MCF 10A (cell line): Measurements from ENCODE around the gene MS4A15. TPM values are rescaled to one million over a fixed set of nuclear protein-coding genes. Genes with fewer than 3 reads are reported as not detected.

ENCODE experiments used
- BruUV-seq: library from RNA; stranded (reverse); fragments of 400-500 nt; replicated peaks from 2 replicates; lab custom pipeline; 2021; lab: Mats Ljungman, UMichigan
- CTCF ChIA-PET: fragments of 300-600 bp; sonication (Branson Sonifier 250); formaldehyde crosslinking; extraction: SDS; loops from one replicate; lab custom pipeline; 2021; ENCODE audit warnings: antibody characterized with exemption, inconsistent platforms; lab: Yijun Ruan, JAX
- POLR2A ChIA-PET: fragments of 300-600, 350-650 bp; sonication (Branson Sonifier 250); formaldehyde crosslinking; extraction: SDS; loops from one replicate; lab custom pipeline; 2020; ENCODE audit warnings: antibody characterized with exemption, inconsistent platforms; lab: Yijun Ruan, JAX
- DNase-seq: peaks from one replicate; pipeline ENCODE4 v3.0.0-alpha.2; 2018; ENCODE audit not compliant: unreplicated experiment
- H3K27ac Mint-ChIP-seq: one replicate; pipeline ENCODE4 v1.8.0; 2022; ENCODE audit warnings: mild to moderate bottlenecking, low read depth, mixed read lengths; ENCODE audit not compliant: unreplicated experiment
- H3K27me3 Mint-ChIP-seq: one replicate; pipeline ENCODE4 v1.8.0; 2022; ENCODE audit warnings: mixed read lengths; ENCODE audit not compliant: insufficient read depth, unreplicated experiment
- H3K36me3 Mint-ChIP-seq: one replicate; pipeline ENCODE4 v1.8.0; 2022; ENCODE audit warnings: mild to moderate bottlenecking, moderate library complexity, mixed read lengths; ENCODE audit not compliant: insufficient read depth, unreplicated experiment
- H3K4me1 Mint-ChIP-seq: one replicate; pipeline ENCODE4 v1.8.0; 2022; ENCODE audit warnings: mixed read lengths; ENCODE audit not compliant: insufficient read depth, unreplicated experiment
- H3K4me3 Mint-ChIP-seq: one replicate; pipeline ENCODE4 v1.8.0; 2022; ENCODE audit warnings: mild to moderate bottlenecking, moderate library complexity, mixed read lengths; ENCODE audit not compliant: unreplicated experiment
- H3K9me3 Mint-ChIP-seq: one replicate; pipeline ENCODE4 v1.8.0; 2022; ENCODE audit warnings: mixed read lengths; ENCODE audit not compliant: unreplicated experiment
- intact Hi-C: fragments of 100-400 bp; cut with micrococcal nuclease; formaldehyde crosslinking; loops from 2 replicates; pipeline ENCODE4 v1.14.1; 2022
- total RNA-seq: library from RNA; stranded (reverse); gene quantifications from 2 replicates; pipeline ENCODE4 v1.2.3, GENCODE V29; 2022
- TF ChIP-seq, protein P1 (sequence below): fragments of 200-600 bp; IDR thresholded peaks from one replicate; pipeline ENCODE4 v1.8.0; 2022; ENCODE audit warnings: antibody characterized with exemption, mild to moderate bottlenecking; ENCODE audit not compliant: unreplicated experiment

Gene MS4A15
- total RNA-seq, 1 experiment from 2014 or later, result not detected

- ChIA-PET CTCF (interaction anchor here (1.1 kb wide), 2 partner anchors 17 to 458 kb away, joined by 3 read pairs; no protein-coding TSS in a partner anchor), POLR2A (no interaction called here)
- H3K36me3 Mint-ChIP-seq, result no peaks in the 10 kb centered on the region
- H3K4me1 Mint-ChIP-seq, result no peaks in the 10 kb centered on the region
- H3K4me3 Mint-ChIP-seq, result no peak within 1 kb of the TSS
- no peak within 1 kb of the TSS for H3K27ac Mint-ChIP-seq
- no TSS peak for BruUV-seq
- intact Hi-C loops, result no loop called here
- DNase-seq, result no peak
- no peaks in the 10 kb centered on the region for H3K9me3 Mint-ChIP-seq
- TF ChIP-seq, protein P1, sequence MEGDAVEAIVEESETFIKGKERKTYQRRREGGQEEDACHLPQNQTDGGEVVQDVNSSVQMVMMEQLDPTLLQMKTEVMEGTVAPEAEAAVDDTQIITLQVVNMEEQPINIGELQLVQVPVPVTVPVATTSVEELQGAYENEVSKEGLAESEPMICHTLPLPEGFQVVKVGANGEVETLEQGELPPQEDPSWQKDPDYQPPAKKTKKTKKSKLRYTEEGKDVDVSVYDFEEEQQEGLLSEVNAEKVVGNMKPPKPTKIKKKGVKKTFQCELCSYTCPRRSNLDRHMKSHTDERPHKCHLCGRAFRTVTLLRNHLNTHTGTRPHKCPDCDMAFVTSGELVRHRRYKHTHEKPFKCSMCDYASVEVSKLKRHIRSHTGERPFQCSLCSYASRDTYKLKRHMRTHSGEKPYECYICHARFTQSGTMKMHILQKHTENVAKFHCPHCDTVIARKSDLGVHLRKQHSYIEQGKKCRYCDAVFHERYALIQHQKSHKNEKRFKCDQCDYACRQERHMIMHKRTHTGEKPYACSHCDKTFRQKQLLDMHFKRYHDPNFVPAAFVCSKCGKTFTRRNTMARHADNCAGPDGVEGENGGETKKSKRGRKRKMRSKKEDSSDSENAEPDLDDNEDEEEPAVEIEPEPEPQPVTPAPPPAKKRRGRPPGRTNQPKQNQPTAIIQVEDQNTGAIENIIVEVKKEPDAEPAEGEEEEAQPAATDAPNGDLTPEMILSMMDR, result no peak
- peaks cover 28% of the 10 kb centered on the region for H3K27me3 Mint-ChIP-seq
Measured at GRCh38 chr11:60724420-60724819, 32.2 kb upstream of the MS4A15 start, which contains the start of gene MS4A18. Gene MS4A18 (plus strand): TSS chr11:60724720.

- BruUV-seq, result no TSS peak
- no peak for DNase-seq
- no peaks in the 10 kb centered on the region for H3K4me1 Mint-ChIP-seq
- intact Hi-C loops, result no loop called here
- ChIA-PET CTCF (interaction anchor here (0.6 kb wide), 1 partner anchor 352 kb away, joined by 3 read pairs; no protein-coding TSS in a partner anchor), POLR2A (interaction anchor here (0.7 kb wide), 1 partner anchor 41 kb away, joined by 3 read pairs; no protein-coding TSS in a partner anchor)
- no peak overlapping the region for H3K4me3 Mint-ChIP-seq
- TF ChIP-seq, protein P1, result no peak
- no peaks in the 10 kb centered on the region for H3K9me3 Mint-ChIP-seq
- H3K27ac Mint-ChIP-seq, result no peak overlapping the region
- no peaks in the 10 kb centered on the region for H3K36me3 Mint-ChIP-seq
- peaks cover 40% of the 10 kb centered on the region for H3K27me3 Mint-ChIP-seq
Measured at GRCh38 chr11:60725592-60725991, 31.1 kb upstream of the MS4A15 start.

DNA sequence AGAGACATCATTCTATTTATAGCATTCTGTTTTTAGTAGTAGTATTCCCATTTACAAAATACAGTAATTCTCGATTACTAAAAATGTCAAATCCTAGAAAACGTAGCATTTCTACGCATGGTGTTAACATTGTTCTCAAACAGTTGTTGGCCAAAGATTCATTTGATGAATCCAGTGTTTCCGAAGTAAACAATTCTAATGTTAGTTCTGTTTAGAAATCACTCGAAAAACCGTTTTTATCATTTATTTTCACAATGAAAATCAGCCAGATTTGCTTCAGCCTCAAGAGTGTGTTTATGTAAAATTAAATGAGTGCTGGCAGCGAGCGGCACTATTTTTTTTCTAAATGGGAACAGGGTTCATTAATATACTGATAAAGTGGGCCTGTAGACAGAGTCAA is 25.1 kb upstream of the MS4A15 start:
- Mint-ChIP-seq H3K4me1 (no peaks in the 10 kb centered on the region), H3K27me3 (peaks cover 44% of the 10 kb centered on the region), H3K36me3 (no peaks in the 10 kb centered on the region), H3K27ac (no peak overlapping the region), H3K4me3 (no peak overlapping the region), H3K9me3 (no peaks in the 10 kb centered on the region)
- intact Hi-C loops, result no loop called here
- BruUV-seq, result no TSS peak
- ChIA-PET POLR2A (no interaction called here), CTCF (no interaction called here)
- no peak for DNase-seq
- TF ChIP-seq, protein P1, result no peak

GRCh38 chr11:60734279-60734678 is 22.4 kb upstream of the MS4A15 start:
- intact Hi-C loops, result no loop called here
- no peak for DNase-seq
- peaks cover 37% of the 10 kb centered on the region for H3K27me3 Mint-ChIP-seq

More at GRCh38 chr11:60734279-60734678, 22.4 kb upstream of the MS4A15 start:
- H3K27ac Mint-ChIP-seq, result no peak overlapping the region
- no peaks in the 10 kb centered on the region for H3K9me3 Mint-ChIP-seq
- no TSS peak for BruUV-seq
- no peak overlapping the region for H3K4me3 Mint-ChIP-seq
- ChIA-PET POLR2A (no interaction called here), CTCF (interaction anchor here (0.6 to 1.0 kb wide), 3 partner anchors 88 to 483 kb away, joined by 3 read pairs; no protein-coding TSS in a partner anchor)
- TF ChIP-seq, protein P1, result no peak
- no peaks in the 10 kb centered on the region for H3K4me1 Mint-ChIP-seq
- H3K36me3 Mint-ChIP-seq, result no peaks in the 10 kb centered on the region
